ENCODE measurements around the gene C10orf90.

C10orf90 gene

GRCh38 chr10:126629925-126630624 lies 40.4 kb downstream of the C10orf90 start:
- TF ChIP-seq CTCF (IDR thresholded peaks at IDR 0.05; ENCODE audit: insufficient read depth, low read depth, low read length, missing control alignments), result no peak
- H3K4me3 ChIP-seq (ENCODE audit: low read depth, low read length), result no peak overlapping the region
- DNase-seq (ENCODE audit: low read depth), result no peak

- no peak for DNase-seq (ENCODE audit: low read depth)
- no peak for TF ChIP-seq CTCF (IDR thresholded peaks at IDR 0.05; ENCODE audit: insufficient read depth, low read depth, low read length, missing control alignments)
- no peak overlapping the region for H3K4me3 ChIP-seq (ENCODE audit: low read depth, low read length)
Observed at GRCh38 chr10:126628746-126629145, 41.7 kb downstream of the C10orf90 start.

- no peak for TF ChIP-seq CTCF (IDR thresholded peaks at IDR 0.05; ENCODE audit: insufficient read depth, low read depth, low read length, missing control alignments)
- no peak for DNase-seq (ENCODE audit: low read depth)
- H3K4me3 ChIP-seq (ENCODE audit: low read depth, low read length), result no peak overlapping the region
Observed at GRCh38 chr10:126621846-126622245, 48.6 kb downstream of the C10orf90 start.

GRCh38 chr10:126618466-126618865 lies 52.0 kb downstream of the C10orf90 start:
- no peak overlapping the region for H3K4me3 ChIP-seq (ENCODE audit: low read depth, low read length)
- no peak for DNase-seq (ENCODE audit: low read depth)
- TF ChIP-seq CTCF (IDR thresholded peaks at IDR 0.05; ENCODE audit: insufficient read depth, low read depth, low read length, missing control alignments), result no peak

- H3K4me3 ChIP-seq (ENCODE audit: low read depth, low read length), result no peak overlapping the region
- TF ChIP-seq CTCF (IDR thresholded peaks at IDR 0.05; ENCODE audit: insufficient read depth, low read depth, low read length, missing control alignments), result no peak
- no peak for DNase-seq (ENCODE audit: low read depth)
Observed at GRCh38 chr10:126617733-126618132, 52.8 kb downstream of the C10orf90 start.

- H3K4me3 ChIP-seq (ENCODE audit: low read depth, low read length), result no peak overlapping the region
- DNase-seq (ENCODE audit: low read depth), result no peak
- TF ChIP-seq CTCF (IDR thresholded peaks at IDR 0.05; ENCODE audit: insufficient read depth, low read depth, low read length, missing control alignments), result no peak
Observed at GRCh38 chr10:126617208-126617607, 53.3 kb downstream of the C10orf90 start.

- DNase-seq (ENCODE audit: low read depth), result no peak
- no peak for TF ChIP-seq CTCF (IDR thresholded peaks at IDR 0.05; ENCODE audit: insufficient read depth, low read depth, low read length, missing control alignments)
- H3K4me3 ChIP-seq (ENCODE audit: low read depth, low read length), result no peak overlapping the region
Observed at GRCh38 chr10:126616737-126617136, 53.8 kb downstream of the C10orf90 start.

Measured in GM12865 (cell line).